IMR-90 (cell line): Measurements from ENCODE around the gene HSD3B2. TPM values are rescaled to one million over a fixed set of nuclear protein-coding genes. Genes with fewer than 3 reads are reported as not detected.

Experiments
- ATAC-seq: fragments of 200-7000 bp; cut with Tn5 transposase; 2 replicates; pipeline ENCODE4 v1.9.1; 2020; ENCODE audit warnings: low read depth, mild to moderate bottlenecking, moderate library complexity
- BruUV-seq: library from RNA; stranded (reverse); fragments of 400-500 nt; replicated peaks from 2 replicates; lab custom pipeline; 2021; lab: Mats Ljungman, UMichigan
- CTCF ChIA-PET: fragments of 300-600 bp; formaldehyde crosslinking; extraction: SDS; loops from one replicate; lab custom pipeline; 2021; ENCODE audit warnings: antibody characterized with exemption; lab: Yijun Ruan, JAX
- POLR2A ChIA-PET: fragments of 300-600 bp; sonication (Branson Sonifier 250); formaldehyde crosslinking; loops from one replicate; lab custom pipeline; 2022; ENCODE audit warnings: antibody characterized with exemption; ENCODE audit not compliant: unreplicated experiment; lab: Charles Lee
- DNase-seq: peaks from one replicate; pipeline ENCODE4 v3.0.0; 2013
- H2AFZ ChIP-seq: replicated peaks from 2 replicates; pipeline ENCODE3; 2013; ENCODE audit warnings: low read length, mild to moderate bottlenecking; ENCODE audit not compliant: poor library complexity
- H2AK5ac ChIP-seq: 2 replicates; pipeline ENCODE4 v1.6.1; 2013; ENCODE audit warnings: low read depth, low read length, inconsistent platforms
- H2AK9ac ChIP-seq: replicated peaks from 2 replicates; pipeline ENCODE3; 2013; ENCODE audit warnings: mild to moderate bottlenecking, low read depth, low read length, moderate library complexity; ENCODE audit not compliant: poor library complexity
- H2BK120ac ChIP-seq: 2 replicates; pipeline ENCODE4 v1.6.1; 2013; ENCODE audit warnings: low read depth, low read length, inconsistent platforms
- H2BK15ac ChIP-seq: 3 replicates; pipeline ENCODE4 v1.6.1; 2013; ENCODE audit warnings: low read depth, low read length, inconsistent platforms
- H2BK20ac ChIP-seq: 2 replicates; pipeline ENCODE4 v1.6.1; 2013; ENCODE audit warnings: low read depth, mild to moderate bottlenecking, inconsistent platforms, low read length, moderate library complexity
- H2BK5ac ChIP-seq: 2 replicates; pipeline ENCODE4 v1.6.1; 2013; ENCODE audit warnings: mild to moderate bottlenecking, low read depth, low read length, inconsistent platforms; ENCODE audit not compliant: poor library complexity, severe bottlenecking
- H3K14ac ChIP-seq: replicated peaks from 2 replicates; pipeline ENCODE4 v1.6.1; 2013; ENCODE audit warnings: low read depth, low read length, inconsistent platforms
- H3K18ac ChIP-seq: 2 replicates; pipeline ENCODE4 v1.6.1; 2013; ENCODE audit warnings: low read depth, low read length, control low read depth
- H3K23ac ChIP-seq: 2 replicates; pipeline ENCODE4 v1.6.1; 2013; ENCODE audit warnings: low read depth, low read length, inconsistent platforms
- H3K27ac ChIP-seq: 2 replicates; pipeline ENCODE4 v1.5.1; 2013; ENCODE audit warnings: mild to moderate bottlenecking, control low read depth, low read length; ENCODE audit not compliant: insufficient read depth
- H3K27me3 ChIP-seq: 2 replicates; pipeline ENCODE4 v1.6.1; 2013; ENCODE audit warnings: low read length; ENCODE audit not compliant: control insufficient read depth, insufficient read depth
- H3K36me3 ChIP-seq: 2 replicates; pipeline ENCODE4 v1.6.1; 2013; ENCODE audit warnings: low read length, mixed read lengths; ENCODE audit not compliant: control insufficient read depth, insufficient read depth
- H3K4ac ChIP-seq: 2 replicates; pipeline ENCODE4 v1.6.1; 2013; ENCODE audit warnings: low read depth, low read length, inconsistent platforms
- H3K4me1 ChIP-seq: 2 replicates; pipeline ENCODE4 v1.6.1; 2013; ENCODE audit warnings: low read length, mixed read lengths; ENCODE audit not compliant: control insufficient read depth, insufficient read depth
- H3K4me2 ChIP-seq: 2 replicates; pipeline ENCODE4 v1.6.1; 2013; ENCODE audit warnings: low read depth, mild to moderate bottlenecking, control low read depth, low read length, moderate library complexity
- H3K4me3 ChIP-seq: 2 replicates; pipeline ENCODE4 v1.5.1; 2013; ENCODE audit warnings: low read depth, mild to moderate bottlenecking, control low read depth, low read length, moderate library complexity; ENCODE audit not compliant: insufficient read depth
- H3K56ac ChIP-seq: 2 replicates; pipeline ENCODE4 v1.6.1; 2013; ENCODE audit warnings: low read length, inconsistent platforms; ENCODE audit not compliant: insufficient read depth; ENCODE audit errors: extremely low read depth
- H3K79me1 ChIP-seq, 2 experiments: 2 replicates each; pipeline ENCODE4 v1.6.1; 2013; ENCODE audit warnings: low read length in 2 of 2, inconsistent platforms in 1 of 2, low read depth in 1 of 2
- H3K9ac ChIP-seq: 2 replicates; pipeline ENCODE4 v1.6.1; 2013; ENCODE audit warnings: low read depth, low read length, control low read depth
- H3K9me1 ChIP-seq: 2 replicates; pipeline ENCODE4 v1.6.1; 2013; ENCODE audit warnings: low read length, inconsistent platforms; ENCODE audit not compliant: insufficient read depth
- H3K9me3 ChIP-seq: 2 replicates; pipeline ENCODE4 v1.6.1; 2013; ENCODE audit warnings: low read length; ENCODE audit not compliant: control insufficient read depth, insufficient read depth
- H4K20me1 ChIP-seq: 2 replicates; pipeline ENCODE4 v1.6.1; 2013; ENCODE audit warnings: low read length, inconsistent platforms; ENCODE audit not compliant: insufficient read depth
- H4K5ac ChIP-seq: 2 replicates; pipeline ENCODE4 v1.6.1; 2013; ENCODE audit warnings: mild to moderate bottlenecking, low read depth, low read length, control low read depth
- H4K8ac ChIP-seq, 2 experiments: 2 replicates each; pipeline ENCODE4 v1.6.1; 2013; ENCODE audit warnings: low read depth in 2 of 2, low read length in 2 of 2, control low read depth in 1 of 2, inconsistent platforms in 1 of 2
- H4K91ac ChIP-seq: 2 replicates; pipeline ENCODE4 v1.6.1; 2013; ENCODE audit warnings: low read depth, low read length, inconsistent platforms; ENCODE audit not compliant: insufficient read depth
- CEBPB ChIP-seq: IDR thresholded peaks from 2 replicates; pipeline ENCODE4 v1.6.1; 2012; ENCODE audit warnings: low read depth, low read length, improper control_type of control experiment
- CHD1 ChIP-seq: IDR thresholded peaks from 2 replicates; pipeline ENCODE4 v1.6.1; 2012; ENCODE audit warnings: low read depth, low read length, improper control_type of control experiment
- CTCF ChIP-seq: conservative IDR thresholded peaks from 2 replicates; pipeline ENCODE4 v1.5.1; 2012; ENCODE audit warnings: mild to moderate bottlenecking, low read depth, low read length, improper control_type of control experiment
- FOS ChIP-seq: fragments of 150-350 bp; IDR thresholded peaks from 2 replicates; pipeline ENCODE4 v1.6.1; 2016; ENCODE audit warnings: low read depth, low read length
- MAFK ChIP-seq: IDR thresholded peaks from 2 replicates; pipeline ENCODE4 v1.6.1; 2012; ENCODE audit warnings: low read depth, low read length, improper control_type of control experiment
- MAZ ChIP-seq: IDR thresholded peaks from 2 replicates; pipeline ENCODE4 v1.6.1; 2012; ENCODE audit warnings: low read depth, mild to moderate bottlenecking, low read length, improper control_type of control experiment, moderate library complexity, borderline replicate concordance
- MXI1 ChIP-seq: IDR thresholded peaks from 2 replicates; pipeline ENCODE4 v1.6.1; 2012; ENCODE audit warnings: low read depth, mild to moderate bottlenecking, low read length, moderate library complexity, borderline replicate concordance
- NFE2L2 ChIP-seq: fragments of 150-350 bp; IDR thresholded peaks from 2 replicates; pipeline ENCODE4 v1.6.1; 2016; ENCODE audit warnings: low read depth, mild to moderate bottlenecking, low read length
- POLR2A ChIP-seq: IDR thresholded peaks from 2 replicates; pipeline ENCODE4 v1.6.1; 2012; ENCODE audit warnings: mild to moderate bottlenecking, low read depth, low read length
- RCOR1 ChIP-seq: IDR thresholded peaks from 2 replicates; pipeline ENCODE4 v1.6.1; 2012; ENCODE audit warnings: mild to moderate bottlenecking, low read length, improper control_type of control experiment; ENCODE audit not compliant: insufficient replicate concordance
- RFX5 ChIP-seq: IDR thresholded peaks from 2 replicates; pipeline ENCODE4 v1.8.0; 2012; ENCODE audit warnings: low read depth, mild to moderate bottlenecking, low read length, moderate library complexity
- SMC3 ChIP-seq: fragments of 150-350 bp; IDR thresholded peaks from 2 replicates; pipeline ENCODE4 v1.6.1; 2016; ENCODE audit warnings: low read depth, mild to moderate bottlenecking, antibody characterized with exemption, low read length, moderate library complexity
- USF2 ChIP-seq: fragments of 150-350 bp; IDR thresholded peaks from 2 replicates; pipeline ENCODE4 v1.6.1; 2017; ENCODE audit warnings: mild to moderate bottlenecking, antibody characterized with exemption, low read length, low read depth
- dilution Hi-C: fragments of 300-500 bp; cut with HindIII; formaldehyde crosslinking; loops from one replicate; pipeline ENCODE4 v1.14.3; 2018; ENCODE audit warnings: low sequenced_read_pairs; ENCODE audit not compliant: unreplicated experiment
- in situ Hi-C: fragments of 300-500 bp; cut with MboI; formaldehyde crosslinking; loops from 3 replicates; pipeline ENCODE4 v1.14.3; 2019; ENCODE audit warnings: low sequenced_read_pairs, inconsistent platforms, mixed read lengths
- intact Hi-C: fragments of 100-400 bp; cut with micrococcal nuclease; formaldehyde crosslinking; loops from 2 replicates; pipeline ENCODE4 v1.10.0; 2022
- polyA plus RNA-seq, 3 experiments: library from polyadenylated mRNA; depleted of rRNA; stranded (reverse); fragments of >200 nt; gene quantifications; 2 replicates each; pipeline ENCODE4 v1.2.3, GENCODE V29; 2012; ENCODE audit warnings: low replicate concordance in 1 of 3
- total RNA-seq: library from RNA; depleted of rRNA; stranded (reverse); fragments of >200 nt; gene quantifications from 2 replicates; pipeline ENCODE4 v1.2.3, GENCODE V29; 2012
- TF ChIP-seq, protein P1 (sequence below): fragments of 150-350 bp; IDR thresholded peaks from 2 replicates; pipeline ENCODE4 v1.6.1; 2016; ENCODE audit warnings: low read depth, mild to moderate bottlenecking, low read length, moderate library complexity, borderline replicate concordance

Gene HSD3B2
- total and polyA plus RNA-seq, 2 of the 4 experiments (the other 2 are of a cell fraction), result not detected

- Histone ChIP-seq H3K79me1 (no peaks in the 10 kb centered on the region), H3K14ac (no peak overlapping the region), H2AFZ (no peak overlapping the region), H3K56ac (no peak overlapping the region), H3K4me1 (no peaks in the 10 kb centered on the region), H2AK5ac (no peak overlapping the region), H2AK9ac (no peak overlapping the region), H2BK15ac (no peak overlapping the region), H2BK20ac (no peak overlapping the region), H3K27me3 (no peaks in the 10 kb centered on the region), H4K91ac (no peak overlapping the region), H3K4me3 (no peak overlapping the region), H3K36me3 (no peaks in the 10 kb centered on the region), H3K27ac (no peak overlapping the region), H3K4ac (no peak overlapping the region), H3K9me1 (no peaks in the 10 kb centered on the region), H2BK120ac (no peak overlapping the region), H4K5ac (no peak overlapping the region), H3K23ac (no peak overlapping the region), H3K4me2 (no peak overlapping the region), H4K8ac (no peak overlapping the region), H3K18ac (no peak overlapping the region), H4K20me1 (no peaks in the 10 kb centered on the region), H2BK5ac (no peak overlapping the region), H3K9me3 (no peaks in the 10 kb centered on the region), H3K9ac (no peak overlapping the region)
- TF ChIP-seq MAFK (no peak), CHD1 (no peak), RFX5 (no peak), USF2 (no peak), MAZ (no peak), CTCF (no peak), NFE2L2 (no peak), POLR2A (no peak), CEBPB (no peak), RCOR1 (no peak), MXI1 (no peak), SMC3 (no peak), FOS (no peak)
- TF ChIP-seq, protein P1, sequence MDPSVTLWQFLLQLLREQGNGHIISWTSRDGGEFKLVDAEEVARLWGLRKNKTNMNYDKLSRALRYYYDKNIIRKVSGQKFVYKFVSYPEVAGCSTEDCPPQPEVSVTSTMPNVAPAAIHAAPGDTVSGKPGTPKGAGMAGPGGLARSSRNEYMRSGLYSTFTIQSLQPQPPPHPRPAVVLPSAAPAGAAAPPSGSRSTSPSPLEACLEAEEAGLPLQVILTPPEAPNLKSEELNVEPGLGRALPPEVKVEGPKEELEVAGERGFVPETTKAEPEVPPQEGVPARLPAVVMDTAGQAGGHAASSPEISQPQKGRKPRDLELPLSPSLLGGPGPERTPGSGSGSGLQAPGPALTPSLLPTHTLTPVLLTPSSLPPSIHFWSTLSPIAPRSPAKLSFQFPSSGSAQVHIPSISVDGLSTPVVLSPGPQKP, result no peak
- in situ Hi-C loops (no loop called here), dilution Hi-C loops (no loop called here), intact Hi-C loops (no loop called here)
- ChIA-PET POLR2A (no interaction called here), CTCF (no interaction called here)
- DNase-seq (no peak), ATAC-seq (no peak)
- BruUV-seq, result no TSS peak
Measured at GRCh38 chr1:119420638-119421037, 5.7 kb downstream of the HSD3B2 start.
